Kidney capillary endothelial cell (primary cell): ENCODE measurements around the gene ANTKMT.
A peak's percentile ranks its signal among the peaks of the same experiment; 100 is the strongest.
"Not testable (repeated sequence)": the region's sequence is repeated elsewhere in the genome, so short reads cannot be mapped to it uniquely, and the experiment has no call there.

Source experiments
- DNase-seq: peaks from one replicate; pipeline ENCODE4 v3.0.0-alpha.2; 2018; ENCODE audit warnings: low spot score

ANTKMT gene

GRCh38 chr16:681746-682427, 39.1 kb upstream of the ANTKMT start:
- no peak for DNase-seq

- DNase-seq: no peak
Measured at GRCh38 chr16:682493-683395, 38.2 kb upstream of the ANTKMT start.

- no peak for DNase-seq
Measured at GRCh38 chr16:683396-684070, 37.4 kb upstream of the ANTKMT start.

GRCh38 chr16:684071-684794, 36.7 kb upstream of the ANTKMT start, which contains the start of gene JMJD8:
Gene JMJD8 (minus strand): TSS chr16:684334. CDS start chr16:684319, 15 bp downstream.
- peak; percentile 82 for DNase-seq

GRCh38 chr16:684961-685696, 35.8 kb upstream of the ANTKMT start:
- no peak for DNase-seq

GRCh38 chr16:685967-686366, 35.0 kb upstream of the ANTKMT start:
- DNase-seq: no peak

GRCh38 chr16:686459-687260, 34.3 kb upstream of the ANTKMT start:
- DNase-seq: no peak

GRCh38 chr16:687499-687898, 33.4 kb upstream of the ANTKMT start:
- no peak for DNase-seq

- no peak for DNase-seq
Measured at GRCh38 chr16:689175-689897, 31.6 kb upstream of the ANTKMT start.

GRCh38 chr16:691242-691641, 29.7 kb upstream of the ANTKMT start:
- not testable (repeated sequence) for DNase-seq

GRCh38 chr16:692356-693108, 28.4 kb upstream of the ANTKMT start:
- DNase-seq: no peak

- no peak for DNase-seq
Measured at GRCh38 chr16:693364-693763, 27.6 kb upstream of the ANTKMT start.

- no peak for DNase-seq
Measured at GRCh38 chr16:693766-694165, 27.2 kb upstream of the ANTKMT start.

- DNase-seq: no peak
Measured at GRCh38 chr16:694187-694862, 26.6 kb upstream of the ANTKMT start.

GRCh38 chr16:694863-695354, 26.0 kb upstream of the ANTKMT start:
- no peak for DNase-seq

GRCh38 chr16:695355-696089, 25.4 kb upstream of the ANTKMT start:
- DNase-seq: no peak

- no peak for DNase-seq
Measured at GRCh38 chr16:698911-699671, 21.9 kb upstream of the ANTKMT start.
